IPS-11a (cell line): Measurements from ENCODE around the gene SETBP1.

ENCODE experiments used
- H3K4me3 ChIP-seq: one replicate; pipeline ENCODE4 v1.5.1; 2013; ENCODE audit warnings: low read depth, low read length, control low read depth

SETBP1 gene

GRCh38 chr18:44754567-44754966 lies 73.9 kb downstream of the SETBP1 start:
- H3K4me3 ChIP-seq: no peak overlapping the region

GRCh38 chr18:44758861-44759631 lies 78.4 kb downstream of the SETBP1 start:
- H3K4me3 ChIP-seq: no peak overlapping the region

GRCh38 chr18:44759925-44760342 lies 79.2 kb downstream of the SETBP1 start:
- H3K4me3 ChIP-seq: no peak overlapping the region

- no peak overlapping the region for H3K4me3 ChIP-seq
Observed at GRCh38 chr18:44761812-44762211, 81.1 kb downstream of the SETBP1 start.

- no peak overlapping the region for H3K4me3 ChIP-seq
Observed at GRCh38 chr18:44763327-44763726, 82.6 kb downstream of the SETBP1 start.

GRCh38 chr18:44764863-44765262 lies 84.2 kb downstream of the SETBP1 start:
- H3K4me3 ChIP-seq: no peak overlapping the region

- H3K4me3 ChIP-seq: no peak overlapping the region
Observed at GRCh38 chr18:44765456-44765855, 84.8 kb downstream of the SETBP1 start.

GRCh38 chr18:44766450-44766849 lies 85.8 kb downstream of the SETBP1 start:
- H3K4me3 ChIP-seq: no peak overlapping the region

- no peak overlapping the region for H3K4me3 ChIP-seq
Observed at GRCh38 chr18:44767807-44768206, 87.1 kb downstream of the SETBP1 start.

- no peak overlapping the region for H3K4me3 ChIP-seq
Observed at GRCh38 chr18:44770641-44771040, 90.0 kb downstream of the SETBP1 start.

- H3K4me3 ChIP-seq: no peak overlapping the region
Observed at GRCh38 chr18:44771572-44771955, 90.9 kb downstream of the SETBP1 start.

- H3K4me3 ChIP-seq: no peak overlapping the region
Observed at GRCh38 chr18:44771956-44772917, 91.5 kb downstream of the SETBP1 start.

GRCh38 chr18:44773640-44774155 lies 93.0 kb downstream of the SETBP1 start:
- no peak overlapping the region for H3K4me3 ChIP-seq

GRCh38 chr18:44774191-44774590 lies 93.5 kb downstream of the SETBP1 start:
- no peak overlapping the region for H3K4me3 ChIP-seq

- no peak overlapping the region for H3K4me3 ChIP-seq
Observed at GRCh38 chr18:44777457-44778192, 96.9 kb downstream of the SETBP1 start.

GRCh38 chr18:44778788-44779187 lies 98.1 kb downstream of the SETBP1 start:
- no peak overlapping the region for H3K4me3 ChIP-seq

GRCh38 chr18:44779753-44780292 lies 99.1 kb downstream of the SETBP1 start:
- no peak overlapping the region for H3K4me3 ChIP-seq

GRCh38 chr18:44781886-44782285 lies 101.2 kb downstream of the SETBP1 start:
- H3K4me3 ChIP-seq: no peak overlapping the region

GRCh38 chr18:44782617-44783016 lies 101.9 kb downstream of the SETBP1 start:
- no peak overlapping the region for H3K4me3 ChIP-seq

GRCh38 chr18:44783371-44783770 lies 102.7 kb downstream of the SETBP1 start:
- no peak overlapping the region for H3K4me3 ChIP-seq

GRCh38 chr18:44786257-44786656 lies 105.6 kb downstream of the SETBP1 start:
- H3K4me3 ChIP-seq: no peak overlapping the region
